ENCODE measurements around the gene DHX8. TPM values are rescaled to one million over a fixed set of nuclear protein-coding genes. Genes with fewer than 3 reads are reported as not detected.
A peak's percentile ranks its signal among the peaks of the same experiment; 100 is the strongest.
"Not testable (repeated sequence)": the region's sequence is repeated elsewhere in the genome, so short reads cannot be mapped to it uniquely, and the experiment has no call there.

The DHX8 gene
- total RNA-seq, 2 experiments from 2014 or later = 42.6 to 46.9 TPM

DNA sequence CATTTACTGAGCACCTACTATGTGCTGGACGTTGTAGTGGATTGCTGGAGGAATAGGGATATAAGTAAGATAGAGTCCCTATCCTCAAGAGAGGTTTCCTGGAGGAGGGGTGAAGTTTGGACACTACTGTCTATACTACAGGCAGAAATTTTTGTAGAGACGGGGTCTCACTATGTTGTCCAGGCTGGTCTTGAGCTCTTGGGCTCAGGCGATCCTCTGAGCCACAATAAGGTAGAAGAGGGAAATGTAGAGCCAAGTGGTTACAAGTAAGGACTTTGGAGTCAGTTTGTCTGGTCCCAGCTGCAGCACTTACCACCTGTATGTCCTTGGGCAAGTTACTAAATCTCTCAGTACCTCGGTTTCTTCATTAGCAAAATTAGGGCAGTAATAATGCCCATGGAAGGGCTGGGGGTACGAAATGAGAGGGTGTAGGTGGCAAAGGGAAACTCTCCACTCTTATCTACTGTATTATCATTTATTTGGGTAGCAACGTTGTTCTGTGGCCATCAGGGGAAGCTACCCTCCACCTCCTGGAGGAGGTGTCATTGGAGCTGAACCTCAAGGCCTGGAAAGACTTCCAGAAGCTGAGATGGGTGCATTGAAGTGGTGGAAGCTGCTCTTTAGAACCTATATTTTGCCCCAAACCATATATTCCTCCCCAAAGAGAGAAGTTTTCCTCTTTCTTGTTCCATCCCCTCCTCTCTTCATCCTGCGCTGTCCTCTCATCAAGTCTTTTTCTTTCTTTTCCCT is 34.9 kb upstream of the DHX8 start:
- Mint-ChIP-seq H3K4me1 (no peaks in the 10 kb centered on the region), H3K9me3 (ENCODE audit: low read depth) (no peaks in the 10 kb centered on the region), H3K4me3 (no peak overlapping the region), H3K36me3 (ENCODE audit: low read depth) (no peaks in the 10 kb centered on the region), H3K27ac (no peak overlapping the region), H3K27me3 (no peaks in the 10 kb centered on the region)
- intact Hi-C loops (cut with DNase I, micrococcal nuclease) = no loop called here
- no peak for DNase-seq
- POLR2A ChIA-PET = no interaction called here
- CTCF ChIA-PET = interaction anchor here (0.6 to 1.0 kb wide), 3 partner anchors 35 to 846 kb away, joined by 3 read pairs; partner anchors contain the start of gene DHX8
- ATAC-seq = no peak

DNA sequence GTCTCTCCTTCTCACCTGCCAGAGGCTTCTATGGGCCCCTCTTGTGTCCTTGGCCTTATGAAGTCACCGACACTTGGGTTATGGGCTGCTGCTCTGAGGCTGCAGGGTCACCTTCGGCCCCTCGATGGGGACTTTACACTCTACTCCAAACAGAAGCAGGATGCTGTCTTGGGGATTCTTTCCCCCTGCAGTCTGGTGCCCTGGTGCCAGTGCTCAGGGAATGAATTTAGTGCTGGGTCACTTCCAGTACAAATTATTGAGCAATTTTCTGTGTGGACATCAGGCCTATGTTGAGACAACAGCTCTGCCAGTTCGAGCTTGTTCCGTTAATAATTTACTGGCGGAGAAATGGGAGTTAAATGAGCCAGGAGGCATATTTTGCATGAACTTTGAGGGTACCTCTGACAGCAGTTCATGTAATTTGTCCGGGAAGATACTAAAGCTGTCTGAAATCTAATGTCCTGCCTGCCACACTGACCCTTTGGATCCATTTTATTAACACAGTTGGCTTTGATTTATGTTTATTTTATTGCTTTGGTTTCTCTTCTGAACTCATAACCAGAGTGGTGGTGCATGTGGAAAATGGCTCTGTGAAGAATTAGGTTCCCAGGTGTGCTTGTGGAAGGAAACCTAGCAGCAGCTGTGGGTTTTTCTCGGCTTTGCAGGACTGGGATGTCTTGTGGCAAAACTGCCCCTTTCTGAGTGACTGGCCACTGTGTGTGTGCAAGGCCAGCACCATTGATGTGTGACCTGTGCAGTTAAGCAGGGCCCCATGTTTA is 34.1 kb upstream of the DHX8 start:
- ChIA-PET POLR2A (no interaction called here), CTCF (interaction anchor here (0.6 to 1.0 kb wide), 3 partner anchors 35 to 845 kb away, joined by 3 read pairs; partner anchors contain the start of gene DHX8)
- intact Hi-C loops (cut with DNase I, micrococcal nuclease) = no loop called here
- ATAC-seq (no peak), DNase-seq (no peak)
- H3K4me3 Mint-ChIP-seq = no peak overlapping the region
- no peaks in the 10 kb centered on the region for H3K9me3 Mint-ChIP-seq (ENCODE audit: low read depth)
- H3K4me1 Mint-ChIP-seq = no peaks in the 10 kb centered on the region
- no peak overlapping the region for H3K27ac Mint-ChIP-seq
- H3K27me3 Mint-ChIP-seq = peaks cover under 1% of the 10 kb centered on the region
- H3K36me3 Mint-ChIP-seq (ENCODE audit: low read depth) = no peaks in the 10 kb centered on the region

DNA sequence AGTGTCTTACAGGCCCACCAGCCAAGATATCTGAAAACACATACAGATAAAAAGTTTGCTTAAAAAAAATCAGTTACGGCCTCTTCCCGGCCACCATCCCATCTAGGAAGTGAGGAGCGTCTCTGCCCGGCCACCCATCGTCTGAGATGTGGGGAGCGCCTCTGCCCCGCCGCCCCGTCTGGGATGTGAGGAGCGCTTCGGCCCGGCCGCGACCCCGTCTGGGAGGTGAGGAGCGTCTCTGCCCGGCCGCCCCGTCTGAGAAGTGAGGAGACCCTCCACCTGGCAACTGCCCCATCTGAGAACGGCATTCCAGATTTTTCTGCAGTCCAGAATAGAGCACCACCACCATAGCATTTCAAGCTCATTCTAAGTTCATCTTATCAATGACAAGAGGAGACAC is 33.0 kb upstream of the DHX8 start:
- CTCF ChIA-PET; POLR2A ChIA-PET; H3K36me3 Mint-ChIP-seq (ENCODE audit: low read depth); H3K9me3 Mint-ChIP-seq (ENCODE audit: low read depth); H3K27me3 Mint-ChIP-seq; DNase-seq; H3K27ac Mint-ChIP-seq; ATAC-seq; H3K4me1 Mint-ChIP-seq; H3K4me3 Mint-ChIP-seq; intact Hi-C loops (cut with DNase I, micrococcal nuclease): not testable (repeated sequence)

DNA sequence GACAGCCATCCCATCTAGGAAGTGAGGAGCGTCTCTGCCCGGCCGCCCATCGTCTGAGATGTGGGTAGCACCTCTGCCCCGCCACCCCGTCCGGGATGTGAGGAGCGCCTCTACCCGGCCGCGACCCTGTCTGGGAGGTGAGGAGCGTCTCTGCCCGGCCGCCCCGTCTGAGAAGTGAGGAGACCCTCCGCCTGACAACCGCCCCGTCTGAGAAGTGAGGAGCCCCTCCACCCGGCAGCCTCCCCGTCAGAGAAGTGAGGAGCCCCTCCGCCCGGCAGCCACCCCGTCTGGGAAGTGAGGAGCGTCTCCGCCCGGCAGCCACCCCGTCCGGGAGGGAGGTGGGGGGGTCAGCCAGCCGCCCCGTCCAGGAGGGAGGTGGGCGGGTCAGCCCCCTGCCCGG is 32.0 kb upstream of the DHX8 start:
- H3K27ac Mint-ChIP-seq; POLR2A ChIA-PET; CTCF ChIA-PET; H3K4me1 Mint-ChIP-seq; H3K9me3 Mint-ChIP-seq (ENCODE audit: low read depth); H3K4me3 Mint-ChIP-seq; DNase-seq; H3K36me3 Mint-ChIP-seq (ENCODE audit: low read depth); H3K27me3 Mint-ChIP-seq; ATAC-seq; intact Hi-C loops (cut with DNase I, micrococcal nuclease): not testable (repeated sequence)

DNA sequence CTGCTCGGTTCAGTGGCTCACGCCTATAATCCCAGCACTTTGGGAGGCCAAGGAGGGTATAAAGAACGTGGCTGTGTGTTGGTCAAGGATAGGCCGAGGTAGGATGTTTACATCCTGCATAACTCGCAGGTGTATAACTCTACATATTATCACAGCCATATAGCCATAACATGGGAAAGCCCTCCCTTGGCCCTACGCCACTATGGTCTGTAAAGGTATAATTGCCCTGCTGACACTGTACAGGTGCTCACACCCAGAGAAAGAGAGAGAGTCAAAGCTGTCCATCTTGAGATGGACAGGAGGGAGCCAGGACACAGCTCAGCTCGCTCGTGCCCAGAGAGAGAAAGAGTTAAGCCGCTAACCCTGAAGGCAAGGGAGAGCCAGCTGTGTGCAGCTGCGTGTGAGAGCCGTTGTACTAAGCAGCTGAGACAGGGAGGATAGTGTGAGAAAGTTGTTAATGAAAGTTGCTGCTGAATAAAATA is 30.4 kb upstream of the DHX8 start:
- H3K4me3 Mint-ChIP-seq = no peak overlapping the region
- DNase-seq (no peak), ATAC-seq (no peak)
- intact Hi-C loops (cut with DNase I, micrococcal nuclease) = no loop called here
- CTCF ChIA-PET = no interaction called here
- peaks cover 6% of the 10 kb centered on the region for H3K27me3 Mint-ChIP-seq
- no peak overlapping the region for H3K27ac Mint-ChIP-seq
- POLR2A ChIA-PET = no interaction called here
- no peaks in the 10 kb centered on the region for H3K36me3 Mint-ChIP-seq (ENCODE audit: low read depth)
- no peaks in the 10 kb centered on the region for H3K9me3 Mint-ChIP-seq (ENCODE audit: low read depth)
- peaks cover 4% of the 10 kb centered on the region for H3K4me1 Mint-ChIP-seq

DNA sequence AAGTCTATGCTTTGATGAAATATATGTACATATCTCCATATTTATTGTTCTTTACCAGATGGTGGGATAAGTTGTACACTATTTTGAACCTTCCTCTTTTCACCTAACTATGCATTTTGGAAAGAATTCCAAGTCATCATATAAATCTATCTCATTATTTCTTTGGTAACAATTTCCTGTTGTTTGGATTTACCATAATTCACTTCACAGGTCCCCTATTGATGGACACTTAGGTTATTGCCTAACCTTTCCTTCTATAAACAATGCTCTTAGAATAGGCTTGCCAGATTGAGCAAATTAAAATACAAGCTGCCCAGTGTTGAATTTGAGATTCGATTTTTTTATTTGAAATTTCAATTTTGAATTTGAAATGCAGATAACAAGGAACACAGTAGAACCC is 28.9 kb upstream of the DHX8 start:
- H3K4me3 Mint-ChIP-seq = no peak overlapping the region
- no peaks in the 10 kb centered on the region for H3K9me3 Mint-ChIP-seq (ENCODE audit: low read depth)
- H3K36me3 Mint-ChIP-seq (ENCODE audit: low read depth) = no peaks in the 10 kb centered on the region
- POLR2A ChIA-PET = no interaction called here
- no peak for ATAC-seq
- peaks cover 6% of the 10 kb centered on the region for H3K27me3 Mint-ChIP-seq
- intact Hi-C loops (cut with DNase I, micrococcal nuclease) = no loop called here
- DNase-seq = no peak
- no peak overlapping the region for H3K27ac Mint-ChIP-seq
- H3K4me1 Mint-ChIP-seq = peaks cover 4% of the 10 kb centered on the region
- CTCF ChIA-PET = no interaction called here

DNA sequence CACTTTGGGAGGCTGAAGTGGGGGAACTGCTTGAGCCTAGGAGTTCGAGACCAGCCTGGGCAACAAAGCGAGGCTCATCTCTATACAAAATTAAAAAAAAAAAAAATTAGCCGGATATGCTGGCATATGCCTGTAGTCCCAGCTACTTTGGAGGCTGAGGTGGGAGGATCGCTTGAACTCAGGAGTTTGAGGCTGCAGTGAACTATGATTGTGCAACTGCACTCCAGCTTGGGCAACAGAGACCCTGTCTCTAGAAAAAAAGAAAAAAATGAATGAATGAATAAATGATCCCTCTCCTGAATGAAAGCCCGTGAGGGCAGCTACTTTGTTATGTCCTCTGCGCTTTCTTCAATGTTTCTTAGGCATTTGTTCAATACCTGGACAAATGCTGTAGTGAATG is 27.7 kb upstream of the DHX8 start:
- CTCF ChIA-PET = interaction anchor here (0.6 to 0.8 kb wide), 2 partner anchors 28 to 35 kb away, joined by 3 to 4 read pairs; partner anchors contain the start of gene DHX8
- H3K27me3 Mint-ChIP-seq = peaks cover 6% of the 10 kb centered on the region

DNA sequence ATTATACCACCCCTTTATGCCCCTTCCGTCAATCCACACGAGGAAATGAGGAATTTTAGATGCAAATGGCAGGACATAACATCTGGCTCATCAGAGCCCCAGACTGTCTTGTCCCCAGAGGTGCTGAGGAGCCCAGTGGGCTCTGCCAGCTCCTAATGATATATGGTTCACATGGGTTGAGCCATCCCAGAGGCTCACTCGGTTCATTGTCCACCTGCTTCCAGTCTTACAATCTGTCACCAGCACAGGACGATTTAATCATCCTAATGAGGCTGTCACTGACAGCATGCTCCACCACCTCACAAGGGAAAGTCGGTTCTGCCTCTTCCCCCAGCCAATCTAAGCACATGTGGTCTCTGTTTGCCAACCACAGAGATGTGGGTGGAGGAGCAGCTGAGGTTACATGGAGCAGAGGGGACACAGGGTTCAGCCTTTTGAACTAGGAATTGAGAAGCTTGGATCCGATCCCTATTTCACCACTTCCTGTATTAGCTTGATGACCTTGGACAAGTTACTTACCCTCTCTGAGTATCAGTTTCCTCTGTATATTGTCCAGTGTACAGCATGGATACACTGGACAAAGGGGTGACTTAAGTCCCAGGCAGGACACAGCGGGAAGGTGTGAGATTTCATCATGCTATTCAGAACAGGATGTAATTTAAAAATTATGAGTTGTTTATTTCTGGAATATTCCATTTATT is 27.0 kb upstream of the DHX8 start:
- ChIA-PET POLR2A (interaction anchor here (0.6 kb wide), 1 partner anchor 89 kb away, joined by 3 read pairs; no protein-coding TSS in a partner anchor), CTCF (interaction anchor here (0.6 to 0.8 kb wide), 2 partner anchors 27 to 36 kb away, joined by 3 to 4 read pairs; partner anchors contain the start of gene DHX8)
- no peaks in the 10 kb centered on the region for H3K9me3 Mint-ChIP-seq (ENCODE audit: low read depth)
- intact Hi-C loops (cut with DNase I, micrococcal nuclease) = no loop called here
- peaks cover 6% of the 10 kb centered on the region for H3K27me3 Mint-ChIP-seq
- peaks cover 4% of the 10 kb centered on the region for H3K4me1 Mint-ChIP-seq
- no peak overlapping the region for H3K4me3 Mint-ChIP-seq
- no peak overlapping the region for H3K27ac Mint-ChIP-seq
- peak; percentile 36 for ATAC-seq
- no peaks in the 10 kb centered on the region for H3K36me3 Mint-ChIP-seq (ENCODE audit: low read depth)
- peak; percentile 15 for DNase-seq

More for the DNA sequence above, 27.7 kb upstream of the DHX8 start:
- intact Hi-C loops (cut with DNase I, micrococcal nuclease) = no loop called here
- ATAC-seq = no peak
- DNase-seq = no peak
- no peaks in the 10 kb centered on the region for H3K36me3 Mint-ChIP-seq (ENCODE audit: low read depth)
- no peak overlapping the region for H3K4me3 Mint-ChIP-seq
- peaks cover 4% of the 10 kb centered on the region for H3K4me1 Mint-ChIP-seq
- POLR2A ChIA-PET = no interaction called here
- H3K9me3 Mint-ChIP-seq (ENCODE audit: low read depth) = no peaks in the 10 kb centered on the region
- no peak overlapping the region for H3K27ac Mint-ChIP-seq

DNA sequence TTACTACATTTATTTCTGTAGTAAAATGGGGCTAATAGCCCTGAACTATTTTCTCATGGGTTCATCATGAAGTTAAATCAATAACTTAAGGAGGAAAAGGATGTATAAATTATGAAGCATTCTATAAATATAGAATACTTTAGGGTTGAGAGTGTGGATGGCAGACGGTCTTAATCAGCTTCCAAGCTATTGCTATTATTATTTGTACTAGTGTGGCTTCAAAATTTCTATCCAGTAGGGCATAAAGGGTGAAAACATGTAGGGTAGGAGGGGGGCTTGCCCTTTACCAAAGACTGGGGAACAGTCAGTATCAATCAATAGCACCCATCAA is 26.4 kb upstream of the DHX8 start:
- no peak overlapping the region for H3K4me3 Mint-ChIP-seq
- ChIA-PET CTCF (interaction anchor here (0.5 kb wide), 1 partner anchor 20 kb away, joined by 3 read pairs; no protein-coding TSS in a partner anchor), POLR2A (interaction anchor here (0.7 kb wide), 1 partner anchor 849 kb away, joined by 7 read pairs; no protein-coding TSS in a partner anchor)

DNA sequence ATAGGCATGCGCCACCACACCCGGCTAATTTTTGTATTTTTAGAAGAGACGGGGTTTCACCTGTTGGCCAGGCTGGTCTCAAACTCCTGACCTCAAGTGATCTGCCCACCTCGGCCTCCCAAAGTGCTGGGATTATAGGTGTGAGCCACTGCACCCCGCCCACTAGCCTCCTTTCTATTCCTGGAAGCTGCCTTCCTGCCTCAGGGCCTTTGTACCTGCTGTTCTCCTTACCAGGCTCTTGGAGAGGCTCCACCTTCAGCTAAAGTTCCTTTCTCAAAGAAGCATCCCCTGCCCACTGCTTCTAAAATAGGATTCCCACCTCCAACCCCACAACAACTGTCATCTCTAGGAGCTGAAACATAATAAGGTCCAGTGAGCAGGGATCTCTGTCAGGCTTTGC is 23.9 kb upstream of the DHX8 start:
- H3K4me3 Mint-ChIP-seq; POLR2A ChIA-PET; H3K4me1 Mint-ChIP-seq; H3K36me3 Mint-ChIP-seq (ENCODE audit: low read depth); H3K27ac Mint-ChIP-seq; DNase-seq; H3K27me3 Mint-ChIP-seq; H3K9me3 Mint-ChIP-seq (ENCODE audit: low read depth); ATAC-seq; intact Hi-C loops (cut with DNase I, micrococcal nuclease): not testable (repeated sequence)
- CTCF ChIA-PET = interaction anchor here (2.4 kb wide), 1 partner anchor 23 kb away, joined by 9 read pairs; the partner anchor contains the start of gene DHX8

More for the DNA sequence above, 26.4 kb upstream of the DHX8 start:
- Mint-ChIP-seq H3K4me1 (peaks cover 4% of the 10 kb centered on the region), H3K27ac (no peak overlapping the region), H3K9me3 (ENCODE audit: low read depth) (no peaks in the 10 kb centered on the region), H3K36me3 (ENCODE audit: low read depth) (no peaks in the 10 kb centered on the region), H3K27me3 (peaks cover 6% of the 10 kb centered on the region)
- DNase-seq (no peak), ATAC-seq (no peak)
- intact Hi-C loops (cut with DNase I, micrococcal nuclease) = no loop called here

DNA sequence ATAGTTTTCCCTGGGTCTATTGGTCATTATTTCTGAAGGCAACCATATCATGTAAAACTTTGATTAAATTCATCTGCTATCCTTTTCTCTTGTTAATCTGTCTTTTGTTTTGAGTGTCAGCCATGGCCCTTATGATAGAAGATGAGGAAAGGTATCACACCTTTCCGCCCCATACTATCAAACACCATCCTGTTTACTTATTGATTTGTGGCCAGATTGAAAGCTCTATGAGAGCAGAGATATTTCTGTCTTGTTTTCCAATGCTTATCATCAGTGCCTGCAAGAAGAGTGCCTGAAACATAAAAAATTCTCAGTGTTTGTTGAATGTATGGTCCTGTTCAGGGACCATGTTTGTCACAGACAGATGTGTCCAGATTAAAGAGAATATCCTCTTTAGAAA is 22.6 kb upstream of the DHX8 start:
- H3K27me3 Mint-ChIP-seq = peaks cover 6% of the 10 kb centered on the region
- intact Hi-C loops (cut with DNase I, micrococcal nuclease) = no loop called here
- no peak overlapping the region for H3K4me3 Mint-ChIP-seq
- DNase-seq (no peak), ATAC-seq (no peak)
- ChIA-PET CTCF (interaction anchor here (0.6 to 1.1 kb wide), 4 partner anchors 21 to 83 kb away, joined by 3 to 5 read pairs (median 4); partner anchors contain the start of gene DHX8), POLR2A (no interaction called here)
- no peaks in the 10 kb centered on the region for H3K36me3 Mint-ChIP-seq (ENCODE audit: low read depth)
- H3K27ac Mint-ChIP-seq = no peak overlapping the region
- no peaks in the 10 kb centered on the region for H3K9me3 Mint-ChIP-seq (ENCODE audit: low read depth)
- peaks cover 4% of the 10 kb centered on the region for H3K4me1 Mint-ChIP-seq

Data from activated CD4-positive, alpha-beta T cell treated with anti-CD3 and anti-CD28 coated beads for 36 hours (primary cell).